Vagina (tissue), 2 donors: ENCODE data around the gene MAGEA2. TPM values are rescaled to one million over a fixed set of nuclear protein-coding genes. Genes with fewer than 3 reads are reported as not detected.
"Not testable (repeated sequence)": the region's sequence is repeated elsewhere in the genome, so short reads cannot be mapped to it uniquely, and the experiment has no call there.

Source experiments
- DNase-seq, 2 donors: peaks; one replicate each; pipeline ENCODE4 v3.0.0-alpha.2; 2017; ENCODE audit errors: extremely low spot score in 2 of 2
- H3K27ac ChIP-seq: fragments of 200-600 bp; sonication (generic); one replicate; pipeline ENCODE4 v1.5.1; 2019
- H3K27me3 ChIP-seq: fragments of 200-600 bp; sonication (generic); one replicate; pipeline ENCODE4 v1.5.1; 2019
- H3K36me3 ChIP-seq, 2 donors: fragments of 200-600 bp; sonication (generic); one replicate each; pipeline ENCODE4 v1.5.1; 2017 to 2019
- H3K4me1 ChIP-seq: fragments of 200-600 bp; sonication (generic); one replicate; pipeline ENCODE4 v1.5.1; 2019
- H3K4me3 ChIP-seq, 2 donors: fragments of 200-600 bp; sonication (generic); 1 replicate in 1 of 2; 2 replicates in 1 of 2; pipeline ENCODE4 v1.5.1; 2016 to 2019
- H3K9me3 ChIP-seq: fragments of 200-600 bp; sonication (generic); one replicate; pipeline ENCODE4 v1.5.1; 2019
- CTCF ChIP-seq, 3 experiments: fragments of 450-650 bp in 2 of 3; fragments of 200-600 bp in 1 of 3; sonication (generic) in 1 of 3; IDR thresholded peaks; one replicate each; pipeline ENCODE4 v1.5.1; 2017 to 2019; ENCODE audit warnings: antibody characterized with exemption in 3 of 3, mild to moderate bottlenecking in 2 of 3, moderate library complexity in 2 of 3
- POLR2A ChIP-seq, 2 donors: fragments of 450-650 bp; IDR thresholded peaks; one replicate each; pipeline ENCODE4 v1.6.1; 2017; ENCODE audit warnings: antibody characterized with exemption in 2 of 2, mild to moderate bottlenecking in 2 of 2, moderate library complexity in 2 of 2
- POLR2AphosphoS5 ChIP-seq, 2 donors: sonication (generic); formaldehyde crosslinking; IDR thresholded peaks; one replicate each; pipeline ENCODE4 v1.9.0; 2017; ENCODE audit warnings: antibody characterized with exemption in 2 of 2, mild to moderate bottlenecking in 2 of 2, low read depth in 1 of 2; ENCODE audit not compliant: insufficient read depth in 1 of 2
- intact Hi-C: fragments of 100-400 bp; cut with DNase I; formaldehyde crosslinking; loops from one replicate; pipeline ENCODE4 v1.15.1; 2023
- total RNA-seq: library from RNA; depleted of rRNA; stranded (reverse); fragments of >200 nt; gene quantifications from one replicate; pipeline ENCODE4 v1.2.3, GENCODE V29; 2016

The MAGEA2 gene
- not detected for total RNA-seq

- H3K4me3 ChIP-seq, H3K36me3 ChIP-seq, H3K27me3 ChIP-seq, H3K27ac ChIP-seq, H3K9me3 ChIP-seq, intact Hi-C loops, H3K4me1 ChIP-seq, DNase-seq: not testable (repeated sequence)
These were observed at the start of gene MAGEA2 for GRCh38 chrX:152753686-152754650. MAGEA2 (minus strand) TSS chrX:152753842; CDS start chrX:152751363, 2,479 bp downstream.

- no peaks in the 10 kb centered on the region for H3K9me3 ChIP-seq
- no peak overlapping the region for H3K27ac ChIP-seq
- no peak for DNase-seq
- no peaks in the 10 kb centered on the region for H3K4me1 ChIP-seq
- intact Hi-C loops, result no loop called here
- H3K27me3 ChIP-seq, result no peaks in the 10 kb centered on the region
- TF ChIP-seq POLR2AphosphoS5 (IDR thresholded peaks at IDR 0.05; ENCODE audit: insufficient read depth in 1 of 2, low read depth in 1 of 2) (no peak), POLR2A (IDR thresholded peaks at IDR 0.05) (no peak), CTCF (IDR thresholded peaks at IDR 0.05) (no peak)
- H3K4me3 ChIP-seq, result no peak overlapping the region
- no peaks in the 10 kb centered on the region for H3K36me3 ChIP-seq
These were observed 45.3 kb upstream of the MAGEA2 start for GRCh38 chrX:152798945-152799344.

- H3K36me3 ChIP-seq, DNase-seq, H3K4me1 ChIP-seq, H3K4me3 ChIP-seq, H3K27me3 ChIP-seq, H3K9me3 ChIP-seq, intact Hi-C loops, H3K27ac ChIP-seq: not testable (repeated sequence)
These were observed 33.4 kb upstream of the MAGEA2 start for GRCh38 chrX:152787062-152787461.

GRCh38 chrX:152769549-152770289, 16.1 kb upstream of the MAGEA2 start, which contains the start of gene MAGEA6:
MAGEA6 (minus strand) TSS chrX:152769689; CDS start chrX:152767650, 2,039 bp downstream.
- H3K27me3 ChIP-seq, DNase-seq, H3K36me3 ChIP-seq, intact Hi-C loops, H3K9me3 ChIP-seq, H3K27ac ChIP-seq, H3K4me3 ChIP-seq, H3K4me1 ChIP-seq: not testable (repeated sequence)

GRCh38 chrX:152766562-152766961, 12.9 kb upstream of the MAGEA2 start:
- H3K27ac ChIP-seq, H3K4me1 ChIP-seq, H3K27me3 ChIP-seq, H3K9me3 ChIP-seq, H3K36me3 ChIP-seq, intact Hi-C loops, H3K4me3 ChIP-seq: not testable (repeated sequence)
- peak in 1 of 2 donors; percentile 67 for DNase-seq

- H3K27ac ChIP-seq, H3K27me3 ChIP-seq, intact Hi-C loops, H3K9me3 ChIP-seq, H3K4me1 ChIP-seq, H3K4me3 ChIP-seq, H3K36me3 ChIP-seq, DNase-seq: not testable (repeated sequence)
These were observed 7.9 kb upstream of the MAGEA2 start for GRCh38 chrX:152761582-152761981.

GRCh38 chrX:152759544-152759943, 5.9 kb upstream of the MAGEA2 start:
- H3K4me3 ChIP-seq, DNase-seq, H3K36me3 ChIP-seq, intact Hi-C loops, H3K9me3 ChIP-seq, H3K4me1 ChIP-seq, H3K27me3 ChIP-seq, H3K27ac ChIP-seq: not testable (repeated sequence)

- H3K27me3 ChIP-seq, intact Hi-C loops, DNase-seq: not testable (repeated sequence)
These were observed 5.3 kb upstream of the MAGEA2 start, which contains the start of gene CSAG3 for GRCh38 chrX:152758918-152759317. CSAG3 (plus strand) TSS chrX:152759218.

GRCh38 chrX:152754871-152755270, 1.2 kb upstream of the MAGEA2 start:
- DNase-seq, intact Hi-C loops, H3K4me3 ChIP-seq, H3K4me1 ChIP-seq, H3K9me3 ChIP-seq, H3K27me3 ChIP-seq, H3K36me3 ChIP-seq, H3K27ac ChIP-seq: not testable (repeated sequence)

More at GRCh38 chrX:152758918-152759317, 5.3 kb upstream of the MAGEA2 start, which contains the start of gene CSAG3:
- not testable (repeated sequence) for H3K9me3 ChIP-seq, H3K36me3 ChIP-seq, H3K4me3 ChIP-seq, H3K27ac ChIP-seq, H3K4me1 ChIP-seq
